ENCODE data around the gene TSSC4. TPM values are rescaled to one million over a fixed set of nuclear protein-coding genes. Genes with fewer than 3 reads are reported as not detected.
A peak's percentile ranks its signal among the peaks of the same experiment; 100 is the strongest.

The TSSC4 gene
- total RNA-seq, 3 donors from 2014 or later (not counting 1 experiment from before 2014, with no cell fraction given): 52.8 to 67.9 (median 59.3) TPM

DNA sequence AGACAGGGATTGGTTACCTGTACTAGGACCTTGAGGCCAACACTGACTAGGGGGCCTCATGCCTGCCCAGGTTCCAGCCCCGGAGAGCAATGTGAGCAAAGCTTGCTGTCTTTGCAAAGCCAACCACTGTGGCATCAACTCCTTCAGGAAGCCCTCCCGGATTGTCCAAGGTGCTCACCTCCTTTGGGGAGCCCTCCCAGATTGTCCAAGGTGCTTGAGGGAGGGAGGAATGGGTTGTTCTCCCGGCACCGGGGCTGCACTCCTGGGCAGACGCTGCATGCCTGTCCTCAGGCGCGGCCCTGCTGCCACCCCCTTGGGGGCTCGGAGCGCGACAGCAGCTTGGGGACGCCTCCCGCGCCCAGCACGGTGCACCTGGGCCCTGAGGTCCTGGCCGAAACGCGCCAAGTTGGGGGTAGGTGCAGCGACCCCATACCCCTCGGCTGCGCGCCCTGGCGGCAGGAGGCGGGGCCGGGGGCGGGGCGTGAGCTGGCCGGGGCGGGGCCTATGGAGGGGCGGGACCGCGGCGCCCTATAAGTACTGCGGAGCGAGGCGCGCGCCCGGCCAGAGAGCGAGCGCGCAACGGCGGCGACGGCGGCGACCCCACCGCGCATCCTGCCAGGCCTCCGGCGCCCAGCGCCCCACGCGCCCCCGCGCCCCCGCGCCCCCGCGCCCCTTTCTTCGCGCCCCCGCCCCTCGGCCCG, 23.6 kb upstream of the TSSC4 start, which contains the start of gene CD81:
TSS of gene CD81 (plus strand) at position 560 of the 701 bp plus-strand sequence. CDS start 240 bp downstream, outside the sequence.
- H3K27ac ChIP-seq (ENCODE audit: low read length): peak within 1 kb of the TSS; percentile 73
- peak within 1 kb of the TSS; percentile 95 for H3K4me3 ChIP-seq (ENCODE audit: low read length)
- H3K27me3 Mint-ChIP-seq (ENCODE audit: low read depth in 2 of 2): peaks cover 0 to 3% of the 10 kb centered on the region in 2 donors
- H3K36me3 Mint-ChIP-seq: no peaks in the 10 kb centered on the region
- ATAC-seq (peak; percentile 73 to 79 (median 74)), DNase-seq (peak; percentile 69 to 83)
- TF ChIP-seq CTCF (IDR thresholded peaks at IDR 0.05): no peak
- H3K9me3 Mint-ChIP-seq: no peaks in the 10 kb centered on the region
- intact Hi-C loops (cut with micrococcal nuclease): loop anchor here (1.0 kb wide), 1 partner anchor 23 kb away; the partner anchor contains the start of gene TSSC4
- peaks cover 48% of the 10 kb centered on the region for H3K4me1 ChIP-seq (ENCODE audit: control insufficient read depth, insufficient read depth, low read length)
- 7% methylated on average over 65 of the region's 65 CpGs for WGBS (ENCODE audit: insufficient coverage)
- peak within 1 kb of the TSS; percentile 88 for H3K4me3 Mint-ChIP-seq
- H3K9me3 ChIP-seq (ENCODE audit: control insufficient read depth, insufficient read depth, low read length): no peaks in the 10 kb centered on the region
- no peaks in the 10 kb centered on the region for H3K27me3 ChIP-seq (ENCODE audit: control insufficient read depth, insufficient read depth, low read length)
- peaks cover 30 to 46% of the 10 kb centered on the region in 2 donors for H3K4me1 Mint-ChIP-seq
- peaks cover 2% of the 10 kb centered on the region for H3K36me3 ChIP-seq (ENCODE audit: control insufficient read depth, insufficient read depth, low read length)
- H3K27ac Mint-ChIP-seq: peak within 1 kb of the TSS; percentile 71 to 88

DNA sequence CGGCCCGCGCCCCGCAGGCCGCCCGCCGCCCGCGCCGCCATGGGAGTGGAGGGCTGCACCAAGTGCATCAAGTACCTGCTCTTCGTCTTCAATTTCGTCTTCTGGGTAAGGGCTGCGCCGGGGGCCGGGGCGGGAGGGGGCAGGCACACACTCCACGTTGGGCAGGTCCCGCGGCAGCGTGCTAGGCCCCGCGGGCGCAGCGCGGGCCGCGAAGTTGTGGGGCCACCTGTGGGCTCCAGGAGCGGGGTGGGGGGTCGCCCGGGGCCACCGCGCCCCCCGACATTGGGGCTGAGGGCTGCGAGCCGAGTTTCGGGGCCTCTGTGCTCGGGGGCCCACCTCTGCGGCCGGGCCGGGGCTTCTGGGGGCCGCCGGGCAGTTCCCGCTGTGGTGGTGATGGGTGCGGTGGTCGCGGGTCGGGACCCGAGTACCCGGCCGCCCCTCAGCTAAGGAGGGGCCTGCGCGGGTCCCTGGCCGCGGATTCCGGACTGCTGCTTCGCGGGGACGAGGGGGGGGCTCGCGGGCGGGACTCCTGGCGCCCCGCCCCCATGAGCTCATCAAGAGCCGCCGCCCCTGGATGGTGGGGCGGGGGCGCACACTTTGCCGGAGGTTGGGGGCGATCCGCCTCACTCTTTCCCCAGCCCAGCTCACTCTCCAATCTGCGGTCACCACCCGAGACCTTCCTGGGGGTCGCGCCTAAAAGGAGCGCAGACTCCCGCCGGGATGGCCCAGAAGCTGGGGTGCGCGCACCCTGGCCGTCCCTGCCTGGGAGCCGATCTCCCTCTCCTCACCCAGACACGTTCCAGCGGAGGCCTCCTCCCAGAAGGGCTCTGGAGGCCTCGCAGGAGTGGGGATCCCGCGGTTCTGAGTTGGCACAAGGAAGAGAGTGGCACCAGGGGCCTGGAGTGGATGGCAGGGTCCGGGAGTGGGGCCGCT, 22.8 kb upstream of the TSSC4 start:
- DNase-seq: peak in 1 of 2 donors; percentile 77
- H3K9me3 ChIP-seq (ENCODE audit: control insufficient read depth, insufficient read depth, low read length): no peaks in the 10 kb centered on the region
- intact Hi-C loops (cut with micrococcal nuclease): loop anchor here (1.0 kb wide), 1 partner anchor 23 kb away; the partner anchor contains the start of gene TSSC4

DNA sequence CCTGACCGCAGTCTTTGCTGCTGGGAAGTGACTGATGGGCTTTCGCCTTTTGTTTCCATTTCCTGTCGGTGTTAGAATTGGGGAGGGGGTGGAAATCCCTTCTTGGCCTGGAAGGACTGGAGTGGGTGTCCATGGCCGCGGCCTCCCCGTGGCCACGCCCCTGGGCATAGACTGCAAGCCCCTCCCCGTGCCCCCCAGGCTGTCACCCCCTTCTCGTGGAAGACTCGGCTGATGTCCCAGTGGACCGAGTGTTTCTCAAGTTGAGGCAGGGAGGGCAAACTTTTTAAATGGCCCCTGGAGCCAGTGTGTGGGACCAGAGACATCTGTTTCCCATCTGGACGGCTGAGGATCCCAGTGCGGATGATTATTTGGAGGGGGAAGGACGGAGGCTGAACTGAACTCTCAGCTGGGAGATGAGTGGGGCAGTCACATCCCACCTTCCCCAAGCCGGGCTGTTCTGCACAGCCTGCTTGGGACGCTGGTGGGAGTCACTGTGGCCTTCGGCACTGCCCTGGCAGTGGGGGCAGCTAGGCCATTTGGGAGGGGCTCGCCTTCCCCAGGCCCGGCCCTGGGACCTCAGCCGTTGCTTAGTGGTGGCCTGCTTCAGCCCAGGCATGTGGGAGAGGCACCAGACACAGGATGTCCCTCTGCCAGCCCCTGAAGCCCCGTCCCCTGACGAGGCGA, 21.9 kb upstream of the TSSC4 start:
- peak in 1 of 2 donors; percentile 24 for DNase-seq
- Histone ChIP-seq H3K27me3 (ENCODE audit: control insufficient read depth, insufficient read depth, low read length) (no peaks in the 10 kb centered on the region), H3K27ac (ENCODE audit: low read length) (peak overlapping the region; percentile 73), H3K9me3 (ENCODE audit: control insufficient read depth, insufficient read depth, low read length) (no peaks in the 10 kb centered on the region), H3K4me1 (ENCODE audit: control insufficient read depth, insufficient read depth, low read length) (peaks cover 65% of the 10 kb centered on the region), H3K36me3 (ENCODE audit: control insufficient read depth, insufficient read depth, low read length) (peaks cover 2% of the 10 kb centered on the region), H3K4me3 (ENCODE audit: low read length) (peak overlapping the region; percentile 95)
- intact Hi-C loops (cut with micrococcal nuclease): no loop called here
- Mint-ChIP-seq H3K4me3 (peak overlapping the region; percentile 88), H3K36me3 (no peaks in the 10 kb centered on the region), H3K4me1 (peaks cover 30 to 63% of the 10 kb centered on the region in 2 donors), H3K27ac (peak overlapping the region; percentile 71 to 88), H3K27me3 (ENCODE audit: low read depth in 2 of 2) (peaks cover 0 to 3% of the 10 kb centered on the region in 2 donors), H3K9me3 (no peaks in the 10 kb centered on the region)
- TF ChIP-seq CTCF (IDR thresholded peaks at IDR 0.05): no peak
- WGBS (ENCODE audit: insufficient coverage): 30% methylated on average over 23 of the region's 23 CpGs
- ATAC-seq: no peak

More for the DNA sequence above, 22.8 kb upstream of the TSSC4 start:
- Mint-ChIP-seq H3K36me3 (no peaks in the 10 kb centered on the region), H3K27me3 (ENCODE audit: low read depth in 2 of 2) (peaks cover 0 to 3% of the 10 kb centered on the region in 2 donors), H3K9me3 (no peaks in the 10 kb centered on the region), H3K4me1 (peaks cover 30 to 55% of the 10 kb centered on the region in 2 donors), H3K27ac (peak overlapping the region; percentile 71 to 88), H3K4me3 (peak overlapping the region; percentile 88)
- H3K36me3 ChIP-seq (ENCODE audit: control insufficient read depth, insufficient read depth, low read length): peaks cover 2% of the 10 kb centered on the region
- peaks cover 56% of the 10 kb centered on the region for H3K4me1 ChIP-seq (ENCODE audit: control insufficient read depth, insufficient read depth, low read length)
- H3K27ac ChIP-seq (ENCODE audit: low read length): peak overlapping the region; percentile 73
- no peaks in the 10 kb centered on the region for H3K27me3 ChIP-seq (ENCODE audit: control insufficient read depth, insufficient read depth, low read length)
- H3K4me3 ChIP-seq (ENCODE audit: low read length): peak overlapping the region; percentile 95
- peak; percentile 34 to 48 (median 34) for ATAC-seq
- under 1% methylated on average over 88 of the region's 88 CpGs for WGBS (ENCODE audit: insufficient coverage)
- no peak for TF ChIP-seq CTCF (IDR thresholded peaks at IDR 0.05)

Data from natural killer cell (primary cell).